ENCODE data around the gene RPS6KA5. TPM values are rescaled to one million over a fixed set of nuclear protein-coding genes. Genes with fewer than 3 reads are reported as not detected.

RPS6KA5 gene
- total RNA-seq, 1 experiment from 2014 or later: 8.6 TPM

DNA sequence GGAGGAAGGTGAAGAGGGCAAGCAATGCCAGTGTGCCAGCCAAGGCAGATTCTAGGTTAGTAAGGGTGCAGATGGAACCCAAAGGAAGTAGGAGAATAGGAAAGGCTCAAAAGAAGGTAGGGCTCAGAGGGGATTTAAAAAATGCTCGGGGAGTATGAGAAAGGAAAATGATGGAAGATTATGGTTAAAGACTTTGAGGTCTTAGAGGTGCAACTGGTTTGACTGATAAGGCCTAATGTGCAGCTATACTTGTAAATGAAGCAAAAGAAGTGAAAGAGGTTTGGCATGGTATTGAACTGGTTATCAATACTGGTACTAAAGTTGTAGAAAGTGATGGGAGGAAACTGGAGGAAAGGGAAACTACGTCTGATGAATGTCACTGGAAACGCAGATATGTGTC is 94.7 kb downstream of the RPS6KA5 start:
- intact Hi-C loops (cut with micrococcal nuclease): no loop called here
- ChIA-PET CTCF (no interaction called here), POLR2A (ENCODE audit: unreplicated experiment) (no interaction called here)
- no peaks in the 10 kb centered on the region for H3K36me3 ChIP-seq (ENCODE audit: low read depth, low read length)
- H3K27me3 ChIP-seq (ENCODE audit: low read length): no peaks in the 10 kb centered on the region
- no peak overlapping the region for H3K9ac ChIP-seq (ENCODE audit: low read length)
- no peak overlapping the region for H3K4me3 ChIP-seq (ENCODE audit: low read length)
- H3K79me2 ChIP-seq (ENCODE audit: low read length): no peaks in the 10 kb centered on the region
- TF ChIP-seq EZH2phosphoT487 (IDR thresholded peaks at IDR 0.05; ENCODE audit: borderline replicate concordance, low read length) (no peak), EZH2 (IDR thresholded peaks at IDR 0.05; ENCODE audit: low read length, unreplicated experiment) (no peak)
- TF ChIP-seq, protein P1, sequence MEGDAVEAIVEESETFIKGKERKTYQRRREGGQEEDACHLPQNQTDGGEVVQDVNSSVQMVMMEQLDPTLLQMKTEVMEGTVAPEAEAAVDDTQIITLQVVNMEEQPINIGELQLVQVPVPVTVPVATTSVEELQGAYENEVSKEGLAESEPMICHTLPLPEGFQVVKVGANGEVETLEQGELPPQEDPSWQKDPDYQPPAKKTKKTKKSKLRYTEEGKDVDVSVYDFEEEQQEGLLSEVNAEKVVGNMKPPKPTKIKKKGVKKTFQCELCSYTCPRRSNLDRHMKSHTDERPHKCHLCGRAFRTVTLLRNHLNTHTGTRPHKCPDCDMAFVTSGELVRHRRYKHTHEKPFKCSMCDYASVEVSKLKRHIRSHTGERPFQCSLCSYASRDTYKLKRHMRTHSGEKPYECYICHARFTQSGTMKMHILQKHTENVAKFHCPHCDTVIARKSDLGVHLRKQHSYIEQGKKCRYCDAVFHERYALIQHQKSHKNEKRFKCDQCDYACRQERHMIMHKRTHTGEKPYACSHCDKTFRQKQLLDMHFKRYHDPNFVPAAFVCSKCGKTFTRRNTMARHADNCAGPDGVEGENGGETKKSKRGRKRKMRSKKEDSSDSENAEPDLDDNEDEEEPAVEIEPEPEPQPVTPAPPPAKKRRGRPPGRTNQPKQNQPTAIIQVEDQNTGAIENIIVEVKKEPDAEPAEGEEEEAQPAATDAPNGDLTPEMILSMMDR (conservative IDR thresholded peaks at IDR 0.05; ENCODE audit: low read depth, low read length): no peak
- H3F3A ChIP-seq (ENCODE audit: low read length, unreplicated experiment): no peaks in the 10 kb centered on the region
- DNase-seq: no peak
- no TSS peak for BruUV-seq (replicated peaks)
- no peak overlapping the region for H2AFZ ChIP-seq (ENCODE audit: low read length)
- H4K20me1 ChIP-seq (ENCODE audit: low read length): no peaks in the 10 kb centered on the region
- no peaks in the 10 kb centered on the region for H3K9me3 ChIP-seq (ENCODE audit: low read length)
- 0 out of 2 replicates have a peak, but pooled peaks cover 5% of the 10 kb centered on the region for H3K4me1 ChIP-seq (ENCODE audit: insufficient read depth, low read length)
- no peak overlapping the region for H3K27ac ChIP-seq (ENCODE audit: low read length)
- ATAC-seq: no peak
- no peaks in the 10 kb centered on the region for H3K9me2 ChIP-seq (replicated peaks; ENCODE audit: low read length)
- H3K4me2 ChIP-seq (ENCODE audit: low read length): no peak overlapping the region

DNA sequence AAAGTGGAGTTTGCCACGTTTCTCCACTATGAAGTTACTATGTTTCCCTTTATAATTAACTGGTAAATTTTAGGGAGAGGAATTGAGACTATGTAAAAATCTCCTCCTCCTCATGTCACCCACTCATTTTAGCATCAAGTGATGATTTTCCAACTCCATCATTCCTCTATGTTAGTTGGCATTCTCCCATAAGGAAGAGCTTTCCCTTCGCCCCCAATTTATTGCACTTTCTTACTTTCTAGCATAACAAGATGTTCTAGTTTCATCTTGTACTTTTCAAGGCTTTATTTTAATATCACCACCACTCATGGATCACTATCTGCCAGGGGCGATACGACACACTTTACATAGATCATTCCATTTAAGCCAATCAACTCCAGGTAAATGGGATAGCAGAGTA is 97.1 kb downstream of the RPS6KA5 start:
- intact Hi-C loops (cut with micrococcal nuclease): no loop called here
- TF ChIP-seq EZH2 (IDR thresholded peaks at IDR 0.05; ENCODE audit: low read length, unreplicated experiment) (no peak), EZH2phosphoT487 (IDR thresholded peaks at IDR 0.05; ENCODE audit: borderline replicate concordance, low read length) (no peak)
- TF ChIP-seq, protein P1 (conservative IDR thresholded peaks at IDR 0.05; ENCODE audit: low read depth, low read length): no peak
- Histone ChIP-seq H3F3A (ENCODE audit: low read length, unreplicated experiment) (no peaks in the 10 kb centered on the region), H3K4me2 (ENCODE audit: low read length) (no peak overlapping the region), H3K9me3 (ENCODE audit: low read length) (no peaks in the 10 kb centered on the region), H3K27ac (ENCODE audit: low read length) (no peak overlapping the region), H3K79me2 (ENCODE audit: low read length) (no peaks in the 10 kb centered on the region), H3K4me1 (ENCODE audit: insufficient read depth, low read length) (no peaks in the 10 kb centered on the region), H2AFZ (ENCODE audit: low read length) (no peak overlapping the region), H3K27me3 (ENCODE audit: low read length) (no peaks in the 10 kb centered on the region), H3K4me3 (ENCODE audit: low read length) (no peak overlapping the region), H4K20me1 (ENCODE audit: low read length) (no peaks in the 10 kb centered on the region), H3K9me2 (replicated peaks; ENCODE audit: low read length) (no peaks in the 10 kb centered on the region), H3K9ac (ENCODE audit: low read length) (no peak overlapping the region), H3K36me3 (ENCODE audit: low read depth, low read length) (no peaks in the 10 kb centered on the region)
- no peak for DNase-seq
- CTCF ChIA-PET: no interaction called here
- BruUV-seq (replicated peaks): no TSS peak
- no peak for ATAC-seq
- POLR2A ChIA-PET (ENCODE audit: unreplicated experiment): no interaction called here

DNA sequence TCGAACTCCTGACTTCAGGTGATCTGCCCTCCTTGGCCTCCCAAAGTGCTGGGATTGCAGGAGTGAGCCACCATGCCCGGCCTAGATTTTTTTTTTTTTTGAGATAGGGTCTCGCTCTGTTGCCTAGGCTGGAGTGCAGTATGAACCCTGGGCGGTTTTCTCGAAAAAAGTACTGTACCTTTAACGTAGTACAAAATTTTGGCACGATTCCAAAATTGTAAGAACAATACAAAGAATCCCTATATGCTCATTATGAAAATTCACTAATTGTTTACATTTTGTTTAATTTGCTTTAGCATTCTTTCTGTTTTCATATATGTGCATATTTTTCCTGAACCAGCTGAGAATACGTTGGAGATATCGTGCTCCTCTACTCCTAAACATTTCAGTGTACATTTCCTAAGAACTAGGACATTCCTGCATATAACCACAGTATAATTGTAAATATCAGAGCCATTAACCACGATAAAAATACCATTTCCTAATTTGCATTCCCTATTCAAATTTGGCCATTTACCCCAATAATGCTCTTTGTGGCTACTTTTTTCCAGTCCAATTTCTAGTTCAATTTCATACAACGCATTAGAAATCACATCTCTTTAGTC is 97.8 kb downstream of the RPS6KA5 start:
- H2AFZ ChIP-seq (ENCODE audit: low read length): no peak overlapping the region
- H4K20me1 ChIP-seq (ENCODE audit: low read length): no peaks in the 10 kb centered on the region
- no peaks in the 10 kb centered on the region for H3K4me1 ChIP-seq (ENCODE audit: insufficient read depth, low read length)
- H3K79me2 ChIP-seq (ENCODE audit: low read length): no peaks in the 10 kb centered on the region
- no peak overlapping the region for H3K9ac ChIP-seq (ENCODE audit: low read length)
- H3K36me3 ChIP-seq (ENCODE audit: low read depth, low read length): no peaks in the 10 kb centered on the region
- TF ChIP-seq EZH2phosphoT487 (IDR thresholded peaks at IDR 0.05; ENCODE audit: borderline replicate concordance, low read length) (no peak), EZH2 (IDR thresholded peaks at IDR 0.05; ENCODE audit: low read length, unreplicated experiment) (no peak)
- TF ChIP-seq, protein P1 (conservative IDR thresholded peaks at IDR 0.05; ENCODE audit: low read depth, low read length): no peak
- no peaks in the 10 kb centered on the region for H3K9me2 ChIP-seq (replicated peaks; ENCODE audit: low read length)
- no peaks in the 10 kb centered on the region for H3K27me3 ChIP-seq (ENCODE audit: low read length)
- ChIA-PET CTCF (no interaction called here), POLR2A (ENCODE audit: unreplicated experiment) (no interaction called here)
- H3K27ac ChIP-seq (ENCODE audit: low read length): no peak overlapping the region
- no peaks in the 10 kb centered on the region for H3K9me3 ChIP-seq (ENCODE audit: low read length)
- ATAC-seq: no peak
- BruUV-seq (replicated peaks): no TSS peak
- H3F3A ChIP-seq (ENCODE audit: low read length, unreplicated experiment): no peaks in the 10 kb centered on the region
- intact Hi-C loops (cut with micrococcal nuclease): no loop called here
- H3K4me2 ChIP-seq (ENCODE audit: low read length): no peak overlapping the region
- DNase-seq: no peak
- no peak overlapping the region for H3K4me3 ChIP-seq (ENCODE audit: low read length)

Measured in PC-3 (cell line).